Karpas-422 (cell line): ENCODE measurements around the gene RNF38. TPM values are rescaled to one million over a fixed set of nuclear protein-coding genes. Genes with fewer than 3 reads are reported as not detected.
"Not testable (repeated sequence)": the region's sequence is repeated elsewhere in the genome, so short reads cannot be mapped to it uniquely, and the experiment has no call there.

Source experiments
- DNase-seq: peaks from one replicate; pipeline ENCODE4 v3.0.0-alpha.2; 2015
- H2AFZ ChIP-seq: fragments of 200-600 bp; sonication (generic); 2 replicates; pipeline ENCODE4 v1.6.1; 2014; ENCODE audit warnings: antibody characterized with exemption, low read length, mixed read lengths
- H3K27ac ChIP-seq: fragments of 200-600 bp; sonication (generic); 2 replicates; pipeline ENCODE4 v1.5.1; 2014; ENCODE audit warnings: mild to moderate bottlenecking, low read length, moderate library complexity
- H3K27me3 ChIP-seq: fragments of 200-600 bp; sonication (generic); 2 replicates; pipeline ENCODE4 v1.6.1; 2014; ENCODE audit warnings: low read length, mixed read lengths
- H3K36me3 ChIP-seq: fragments of 200-600 bp; sonication (generic); 2 replicates; pipeline ENCODE4 v1.6.1; 2014; ENCODE audit warnings: low read length, mixed read lengths; ENCODE audit not compliant: insufficient read depth
- H3K4me1 ChIP-seq: fragments of 200-600 bp; sonication (generic); 2 replicates; pipeline ENCODE4 v1.6.1; 2014; ENCODE audit warnings: mild to moderate bottlenecking, low read length, mixed read lengths
- H3K4me2 ChIP-seq: fragments of 200-600 bp; sonication (generic); 2 replicates; pipeline ENCODE4 v1.6.1; 2014; ENCODE audit warnings: low read length, low read depth, mild to moderate bottlenecking; ENCODE audit not compliant: poor library complexity, severe bottlenecking
- H3K4me3 ChIP-seq: fragments of 200-600 bp; sonication (generic); 2 replicates; pipeline ENCODE4 v1.5.1; 2014; ENCODE audit warnings: mild to moderate bottlenecking, antibody characterized with exemption, low read length, mixed read lengths
- H3K79me2 ChIP-seq: fragments of 200-600 bp; sonication (generic); 2 replicates; pipeline ENCODE4 v1.6.1; 2014; ENCODE audit warnings: mild to moderate bottlenecking, low read length, mixed read lengths
- H3K9ac ChIP-seq: fragments of 200-600 bp; sonication (generic); 2 replicates; pipeline ENCODE4 v1.6.0; 2014; ENCODE audit warnings: low read length
- H3K9me2 ChIP-seq: fragments of 200-600 bp; sonication (generic), shearing (Covaris generic); replicated peaks from 2 replicates; pipeline ENCODE4 v1.6.0; 2014; ENCODE audit warnings: mild to moderate bottlenecking, low read length, moderate library complexity; ENCODE audit not compliant: insufficient read depth
- H3K9me3 ChIP-seq: fragments of 300-700, 200-600 bp; sonication (generic); 2 replicates; pipeline ENCODE4 v1.6.1; 2014; ENCODE audit warnings: low read length, mixed read lengths
- H4K20me1 ChIP-seq: fragments of 200-600 bp; sonication (generic); 2 replicates; pipeline ENCODE4 v1.6.1; 2014; ENCODE audit warnings: mild to moderate bottlenecking, antibody characterized with exemption, low read length, low read depth; ENCODE audit not compliant: insufficient read depth
- total RNA-seq: library from RNA; depleted of rRNA; stranded (reverse); fragments of >200 nt; shearing (Covaris generic); gene quantifications from 2 replicates; pipeline ENCODE4 v1.2.3, GENCODE V29; 2014; ENCODE audit warnings: low replicate concordance; rRNA removed

Gene RNF38
- 18.9 and 55.1 TPM in 2 replicates for total RNA-seq

DNA sequence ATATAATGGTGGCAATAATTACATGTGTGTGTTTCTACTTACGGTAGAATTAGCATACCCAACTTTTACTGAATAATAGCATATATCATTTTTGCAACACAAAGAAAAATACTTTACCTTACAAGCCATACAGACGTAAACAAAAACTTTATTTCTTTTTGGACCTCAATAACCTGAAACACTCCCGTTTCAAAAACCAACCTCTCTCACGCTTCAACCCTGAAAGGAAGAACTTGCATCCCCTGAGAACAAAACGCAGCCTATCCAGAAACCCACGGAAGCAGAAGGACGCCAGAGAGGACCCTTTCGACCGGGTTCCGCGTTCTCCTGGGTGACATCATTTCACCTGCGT lies at the start of gene RNF38:
RNF38 (minus strand) TSS at position 290 of the 352 bp plus-strand sequence; CDS start at position 129, 161 bp downstream.
- H3K36me3 ChIP-seq: peaks cover 4% of the 10 kb centered on the region
- peaks cover 5% of the 10 kb centered on the region for H4K20me1 ChIP-seq
- peak; percentile 90 for DNase-seq
- peak within 1 kb of the TSS; percentile 77 for H3K4me3 ChIP-seq
- H3K4me1 ChIP-seq: peaks cover 26% of the 10 kb centered on the region
- H3K9ac ChIP-seq: peak within 1 kb of the TSS; percentile 87
- peaks cover 88% of the 10 kb centered on the region for H3K79me2 ChIP-seq
- peak within 1 kb of the TSS; percentile 77 for H3K27ac ChIP-seq
- no peak within 1 kb of the TSS for H2AFZ ChIP-seq
- H3K27me3 ChIP-seq: no peaks in the 10 kb centered on the region
- H3K9me3 ChIP-seq: no peaks in the 10 kb centered on the region
- peak within 1 kb of the TSS; percentile 99 for H3K4me2 ChIP-seq
- no peaks in the 10 kb centered on the region for H3K9me2 ChIP-seq

- H4K20me1 ChIP-seq, H3K9ac ChIP-seq, H3K9me3 ChIP-seq, H3K36me3 ChIP-seq, H3K4me2 ChIP-seq, H3K9me2 ChIP-seq, H3K27me3 ChIP-seq, DNase-seq, H3K4me1 ChIP-seq, H3K27ac ChIP-seq, H3K4me3 ChIP-seq, H2AFZ ChIP-seq: not testable (repeated sequence)
- H3K79me2 ChIP-seq: peaks cover 93% of the 10 kb centered on the region
Measured at GRCh38 chr9:36448555-36448954, 48.5 kb upstream of the RNF38 start.

DNA sequence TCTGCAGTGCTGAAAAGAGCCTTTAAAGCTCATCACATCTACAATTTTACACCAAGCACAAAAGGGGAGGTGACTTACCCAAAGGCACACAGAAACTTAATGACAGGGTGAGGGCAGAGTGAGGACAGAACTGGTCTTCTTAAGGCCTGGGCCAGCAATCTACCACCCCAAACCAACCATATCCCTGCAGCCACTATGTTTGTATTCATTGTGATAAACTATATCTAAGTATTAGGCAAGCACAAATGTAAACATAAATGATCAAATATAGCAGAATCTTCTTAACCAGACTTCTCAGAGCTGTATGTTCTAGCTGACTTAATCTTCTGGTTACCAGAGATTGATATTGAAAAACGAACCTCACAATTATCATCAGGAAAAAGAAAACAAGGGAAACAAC lies 47.9 kb upstream of the RNF38 start:
- DNase-seq: no peak
- Histone ChIP-seq H3K9me3 (no peaks in the 10 kb centered on the region), H3K4me2 (no peak overlapping the region), H3K9me2 (no peaks in the 10 kb centered on the region), H2AFZ (no peak overlapping the region), H3K79me2 (peaks cover 93% of the 10 kb centered on the region), H3K4me3 (no peak overlapping the region), H3K9ac (no peak overlapping the region), H3K36me3 (no peaks in the 10 kb centered on the region), H4K20me1 (peaks cover 5% of the 10 kb centered on the region; the same call in 1 of the 2 replicates), H3K27ac (no peak overlapping the region), H3K4me1 (no peaks in the 10 kb centered on the region), H3K27me3 (no peaks in the 10 kb centered on the region)

DNA sequence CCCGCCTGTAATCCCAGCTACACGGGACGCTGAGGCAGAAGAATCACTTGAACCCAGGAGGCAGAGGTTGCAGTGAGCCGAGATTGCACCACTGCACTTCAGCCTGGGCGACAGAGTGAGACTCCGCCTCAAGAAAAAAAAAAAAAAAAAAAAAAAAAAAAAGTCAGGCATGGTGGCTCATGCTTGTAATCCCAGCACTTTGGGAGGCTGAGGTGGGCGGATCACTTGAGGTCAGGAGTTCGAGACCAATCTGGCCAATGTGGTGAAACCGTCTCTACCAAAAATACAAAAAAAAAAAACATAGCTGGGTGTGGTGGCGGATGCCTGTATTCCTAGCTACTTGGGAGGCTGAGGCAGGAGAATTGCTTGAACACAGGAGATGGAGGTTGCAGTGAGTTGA lies 46.6 kb upstream of the RNF38 start:
- H4K20me1 ChIP-seq, H3K9me2 ChIP-seq, DNase-seq, H3K9ac ChIP-seq, H2AFZ ChIP-seq, H3K4me3 ChIP-seq, H3K27ac ChIP-seq, H3K4me2 ChIP-seq, H3K36me3 ChIP-seq, H3K4me1 ChIP-seq, H3K9me3 ChIP-seq, H3K27me3 ChIP-seq: not testable (repeated sequence)
- H3K79me2 ChIP-seq: peaks cover 94% of the 10 kb centered on the region

GRCh38 chr9:36445800-36446361 lies 45.8 kb upstream of the RNF38 start:
- H4K20me1 ChIP-seq: peaks cover 5% of the 10 kb centered on the region; the same call in 1 of the 2 replicates
- H3K4me1 ChIP-seq: 0 out of 2 replicates have a peak, but pooled peaks cover 3% of the 10 kb centered on the region
- no peak for DNase-seq
- no peaks in the 10 kb centered on the region for H3K36me3 ChIP-seq
- no peaks in the 10 kb centered on the region for H3K9me2 ChIP-seq
- H3K4me3 ChIP-seq: no peak overlapping the region
- no peak overlapping the region for H3K9ac ChIP-seq
- no peak overlapping the region for H2AFZ ChIP-seq
- no peak overlapping the region for H3K27ac ChIP-seq
- H3K4me2 ChIP-seq: no peak overlapping the region
- no peaks in the 10 kb centered on the region for H3K9me3 ChIP-seq
- no peaks in the 10 kb centered on the region for H3K27me3 ChIP-seq
- H3K79me2 ChIP-seq: peaks cover 97% of the 10 kb centered on the region

DNA sequence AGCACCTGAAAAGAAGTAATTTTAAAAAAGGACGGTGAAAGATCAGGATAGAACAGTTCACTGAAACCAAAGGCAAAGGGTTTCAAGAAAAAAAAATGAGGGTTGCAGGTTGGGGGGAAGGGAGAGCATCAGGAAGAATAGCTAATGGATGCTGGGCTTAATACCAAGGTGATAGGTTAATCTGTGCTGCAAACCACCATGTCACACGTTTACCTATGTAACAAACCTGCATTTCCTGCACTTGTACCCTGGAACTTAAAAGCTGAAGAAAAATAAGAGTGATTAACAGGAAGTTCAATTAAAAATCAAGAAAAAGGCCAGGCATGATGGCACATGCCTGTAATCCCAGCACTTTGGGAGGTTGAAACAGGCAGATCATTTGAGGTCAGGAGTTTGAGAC lies 44.1 kb upstream of the RNF38 start:
- Histone ChIP-seq H3K4me1 (0 out of 2 replicates have a peak, but pooled peaks cover 3% of the 10 kb centered on the region), H3K9ac (no peak overlapping the region), H3K79me2 (peaks cover 97% of the 10 kb centered on the region), H3K27ac (no peak overlapping the region; the same call in 1 of the 2 replicates), H4K20me1 (no peaks in the 10 kb centered on the region), H3K27me3 (no peaks in the 10 kb centered on the region), H3K36me3 (no peaks in the 10 kb centered on the region), H3K9me3 (no peaks in the 10 kb centered on the region), H3K4me3 (no peak overlapping the region), H3K9me2 (no peaks in the 10 kb centered on the region), H2AFZ (no peak overlapping the region), H3K4me2 (no peak overlapping the region)
- no peak for DNase-seq

GRCh38 chr9:36443581-36443980 lies 43.5 kb upstream of the RNF38 start:
- Histone ChIP-seq H4K20me1 (no peaks in the 10 kb centered on the region), H2AFZ (no peak overlapping the region), H3K9ac (no peak overlapping the region), H3K4me2 (no peak overlapping the region), H3K9me3 (no peaks in the 10 kb centered on the region), H3K4me1 (0 out of 2 replicates have a peak, but pooled peaks cover 3% of the 10 kb centered on the region), H3K79me2 (peaks cover 97% of the 10 kb centered on the region), H3K4me3 (no peak overlapping the region), H3K27ac (no peak overlapping the region), H3K9me2 (no peaks in the 10 kb centered on the region), H3K36me3 (no peaks in the 10 kb centered on the region), H3K27me3 (no peaks in the 10 kb centered on the region)
- DNase-seq: no peak

DNA sequence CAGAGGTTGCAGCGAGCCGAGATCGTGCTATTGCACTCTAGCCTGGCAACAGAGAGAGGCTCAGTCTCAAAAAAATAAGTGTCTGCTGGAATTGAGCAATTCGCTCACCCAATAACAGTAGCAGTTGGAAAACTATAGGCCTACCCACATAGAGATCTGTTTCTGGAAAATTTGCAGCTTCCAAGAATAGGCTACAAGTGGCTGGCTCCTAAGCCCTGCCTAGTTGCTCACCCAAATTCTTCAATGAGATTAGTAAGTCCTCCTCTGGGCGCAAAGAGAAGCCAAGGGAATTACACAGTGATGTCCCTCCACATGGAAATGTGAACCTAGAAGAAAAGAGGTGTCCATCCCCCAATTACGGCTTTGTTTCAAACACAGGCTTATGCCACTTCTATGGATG lies 42.6 kb upstream of the RNF38 start:
- Histone ChIP-seq H3K27ac (no peak overlapping the region), H3K4me2 (no peak overlapping the region), H3K27me3 (no peaks in the 10 kb centered on the region), H3K4me1 (0 out of 2 replicates have a peak, but pooled peaks cover 3% of the 10 kb centered on the region), H2AFZ (no peak overlapping the region), H3K9me3 (no peaks in the 10 kb centered on the region), H3K9me2 (no peaks in the 10 kb centered on the region), H3K9ac (no peak overlapping the region), H4K20me1 (no peaks in the 10 kb centered on the region), H3K4me3 (no peak overlapping the region), H3K79me2 (peaks cover 97% of the 10 kb centered on the region), H3K36me3 (no peaks in the 10 kb centered on the region)
- DNase-seq: no peak
